Hair follicle dermal papilla cell (primary cell): ENCODE measurements around the gene CNIH2. TPM values are rescaled to one million over a fixed set of nuclear protein-coding genes. Genes with fewer than 3 reads are reported as not detected.

Experiments
- total RNA-seq: library from RNA; depleted of rRNA; stranded (reverse); fragments of >200 nt; gene quantifications from 2 replicates; pipeline ENCODE4 v1.2.3, GENCODE V29; 2012

The CNIH2 gene
- 0.16 TPM in 1 of 2 replicates, not detected in the other for total RNA-seq

GRCh38 chr11:66277471-66278362, at the start of gene CNIH2:
TSS of gene CNIH2 (plus strand) at chr11:66278175. CDS start at chr11:66278457, 282 bp downstream.

GRCh38 chr11:66268244-66268951, 9.6 kb upstream of the CNIH2 start, which contains the start of gene RAB1B:
TSS of gene RAB1B (plus strand) at chr11:66268639. CDS start at chr11:66268680, 41 bp downstream.

GRCh38 chr11:66288671-66289547, 10.9 kb downstream of the CNIH2 start, which contains the start of gene YIF1A:
TSS of gene YIF1A (minus strand) at chr11:66289143. CDS start at chr11:66288985, 158 bp downstream.

GRCh38 chr11:66291706-66292542, 13.9 kb downstream of the CNIH2 start, which contains the start of gene TMEM151A:
TSS of gene TMEM151A (plus strand) at chr11:66291894. CDS start at chr11:66292014, 120 bp downstream.

GRCh38 chr11:66316849-66317251, 38.9 kb downstream of the CNIH2 start, which contains the start of gene CD248:
TSS of gene CD248 (minus strand) at chr11:66317044. CDS start at chr11:66317027, 17 bp downstream.

Other genes with a start within 250 kb of the CNIH2 start
- gene GAL3ST3, start 229.0 kb upstream of the CNIH2 start, total RNA-seq = 0.16 TPM in 1 of 2 replicates, not detected in the other
- 117 and 171 TPM in 2 replicates for gene SF3B2, start 225.8 kb upstream of the CNIH2 start, total RNA-seq
- gene PACS1, start 207.9 kb upstream of the CNIH2 start, total RNA-seq = 41.7 and 44.0 TPM in 2 replicates
- gene KLC2, start 20.5 kb upstream of the CNIH2 start, total RNA-seq = 19.9 and 22.6 TPM in 2 replicates
- gene RAB1B, start 9.5 kb upstream of the CNIH2 start, total RNA-seq = 98.2 and 118 TPM in 2 replicates
- gene YIF1A, start 11.0 kb downstream of the CNIH2 start, total RNA-seq = 148 and 155 TPM in 2 replicates
- gene TMEM151A, start 13.7 kb downstream of the CNIH2 start, total RNA-seq = 0.16 and 0.24 TPM in 2 replicates
- gene CD248, start 38.9 kb downstream of the CNIH2 start, total RNA-seq = 172 and 174 TPM in 2 replicates
- 32.3 and 32.9 TPM in 2 replicates for gene RIN1, start 58.3 kb downstream of the CNIH2 start, total RNA-seq
- 35.4 and 40.2 TPM in 2 replicates for gene BRMS1, start 66.9 kb downstream of the CNIH2 start, total RNA-seq
- 28.3 and 29.0 TPM in 2 replicates for gene B4GAT1, start 69.5 kb downstream of the CNIH2 start, total RNA-seq
- 0.24 and 0.81 TPM in 2 replicates for gene SLC29A2, start 93.6 kb downstream of the CNIH2 start, total RNA-seq
- under 0.01 TPM in 1 of 2 replicates, not detected in the other for gene NPAS4, start 142.9 kb downstream of the CNIH2 start, total RNA-seq
- 19.0 and 24.8 TPM in 2 replicates for gene MRPL11, start 160.7 kb downstream of the CNIH2 start, total RNA-seq
- gene PELI3, start 188.7 kb downstream of the CNIH2 start, total RNA-seq = 21.5 and 23.9 TPM in 2 replicates
- gene DPP3, start 202.3 kb downstream of the CNIH2 start, total RNA-seq = 38.9 and 43.0 TPM in 2 replicates
- gene BBS1, start 232.5 kb downstream of the CNIH2 start, total RNA-seq = 30.4 and 43.0 TPM in 2 replicates